ENCODE results near the gene ENC1.

The ENC1 gene

DNA sequence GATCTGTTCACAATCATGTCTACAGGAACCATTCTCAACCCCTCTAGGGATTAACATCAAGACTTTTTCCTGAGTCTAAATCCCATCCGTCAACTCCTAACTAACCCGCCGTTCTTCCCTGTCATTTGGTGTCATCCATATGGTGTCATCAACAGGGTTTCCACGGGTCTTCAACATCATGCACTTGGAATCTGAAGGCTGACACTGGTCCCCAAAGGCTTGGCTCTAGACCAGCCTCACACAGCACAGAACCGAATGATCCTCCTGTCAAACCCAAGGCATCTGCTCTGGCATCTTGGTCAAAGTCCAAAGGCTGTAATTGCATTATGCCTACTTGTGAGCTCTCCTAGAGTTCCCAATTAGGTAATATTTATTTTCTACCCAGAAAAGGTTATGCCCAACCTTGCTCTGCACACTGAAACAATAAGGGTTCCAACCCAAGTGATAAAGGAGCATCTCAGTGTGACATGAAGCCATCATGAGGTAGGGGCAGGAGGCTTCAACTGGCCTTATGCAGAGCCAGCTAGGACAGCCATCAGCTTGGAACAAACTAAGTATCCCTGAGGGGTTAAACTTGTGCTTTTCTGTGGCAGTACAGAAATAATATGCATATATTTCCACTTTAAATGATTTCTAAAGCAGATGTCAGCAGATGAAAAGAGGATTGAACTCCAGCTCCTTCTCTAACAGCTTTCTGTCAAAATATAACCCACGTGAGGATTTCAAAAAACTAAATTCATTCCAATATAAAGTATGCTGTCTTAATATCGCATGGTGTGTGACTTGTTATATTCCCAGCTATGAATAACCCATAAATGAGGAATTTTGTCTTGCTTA lies 13.9 kb downstream of the ENC1 start:
- Histone ChIP-seq H3K4me3 (ENCODE audit: low read depth in 1 of 2, low read length in 1 of 2) (no peak overlapping the region), H3K36me3 (peaks cover 10% of the 10 kb centered on the region), H3K4me1 (ENCODE audit: control insufficient read depth in 1 of 2, insufficient read depth in 1 of 2, low read depth in 1 of 2, low read length in 1 of 2) (peaks cover 0 to under 1% of the 10 kb centered on the region in 2 experiments), H3K27ac (no peak overlapping the region), H3K27me3 (no peaks in the 10 kb centered on the region), H3K9me3 (no peaks in the 10 kb centered on the region)
- TF ChIP-seq, protein P1, sequence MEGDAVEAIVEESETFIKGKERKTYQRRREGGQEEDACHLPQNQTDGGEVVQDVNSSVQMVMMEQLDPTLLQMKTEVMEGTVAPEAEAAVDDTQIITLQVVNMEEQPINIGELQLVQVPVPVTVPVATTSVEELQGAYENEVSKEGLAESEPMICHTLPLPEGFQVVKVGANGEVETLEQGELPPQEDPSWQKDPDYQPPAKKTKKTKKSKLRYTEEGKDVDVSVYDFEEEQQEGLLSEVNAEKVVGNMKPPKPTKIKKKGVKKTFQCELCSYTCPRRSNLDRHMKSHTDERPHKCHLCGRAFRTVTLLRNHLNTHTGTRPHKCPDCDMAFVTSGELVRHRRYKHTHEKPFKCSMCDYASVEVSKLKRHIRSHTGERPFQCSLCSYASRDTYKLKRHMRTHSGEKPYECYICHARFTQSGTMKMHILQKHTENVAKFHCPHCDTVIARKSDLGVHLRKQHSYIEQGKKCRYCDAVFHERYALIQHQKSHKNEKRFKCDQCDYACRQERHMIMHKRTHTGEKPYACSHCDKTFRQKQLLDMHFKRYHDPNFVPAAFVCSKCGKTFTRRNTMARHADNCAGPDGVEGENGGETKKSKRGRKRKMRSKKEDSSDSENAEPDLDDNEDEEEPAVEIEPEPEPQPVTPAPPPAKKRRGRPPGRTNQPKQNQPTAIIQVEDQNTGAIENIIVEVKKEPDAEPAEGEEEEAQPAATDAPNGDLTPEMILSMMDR (IDR thresholded peaks at IDR 0.05): no peak

DNA sequence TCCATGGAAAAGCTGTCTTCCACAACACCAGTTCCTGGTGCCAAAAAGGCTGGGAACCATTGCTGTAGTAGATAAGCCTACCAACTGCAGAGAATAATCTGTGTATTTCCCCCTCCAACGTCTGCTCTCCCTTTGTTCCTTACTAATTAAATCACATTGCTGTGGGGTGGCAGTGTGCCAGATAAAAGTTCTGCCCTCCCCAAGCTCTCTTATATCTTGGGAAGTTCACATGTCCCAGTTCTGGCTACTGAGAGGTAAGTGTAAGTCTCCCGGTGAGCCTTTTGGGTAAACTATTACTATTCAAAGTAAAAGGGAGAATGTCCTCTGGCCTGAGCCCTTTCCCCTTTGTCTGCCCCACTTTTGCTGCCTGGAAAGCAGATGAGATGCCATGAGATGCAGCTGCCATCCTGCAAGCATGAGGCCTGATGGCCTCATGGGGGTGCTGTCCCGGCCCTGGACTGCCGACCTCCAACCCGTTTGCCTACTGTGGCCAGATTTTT lies 14.7 kb downstream of the ENC1 start:
- Histone ChIP-seq H3K36me3 (peaks cover 10% of the 10 kb centered on the region), H3K4me3 (ENCODE audit: low read depth in 1 of 2, low read length in 1 of 2) (no peak overlapping the region), H3K27me3 (no peaks in the 10 kb centered on the region), H3K4me1 (ENCODE audit: control insufficient read depth in 1 of 2, insufficient read depth in 1 of 2, low read depth in 1 of 2, low read length in 1 of 2) (no peaks in the 10 kb centered on the region), H3K27ac (no peak overlapping the region), H3K9me3 (no peaks in the 10 kb centered on the region)
- TF ChIP-seq, protein P1 (IDR thresholded peaks at IDR 0.05): no peak

DNA sequence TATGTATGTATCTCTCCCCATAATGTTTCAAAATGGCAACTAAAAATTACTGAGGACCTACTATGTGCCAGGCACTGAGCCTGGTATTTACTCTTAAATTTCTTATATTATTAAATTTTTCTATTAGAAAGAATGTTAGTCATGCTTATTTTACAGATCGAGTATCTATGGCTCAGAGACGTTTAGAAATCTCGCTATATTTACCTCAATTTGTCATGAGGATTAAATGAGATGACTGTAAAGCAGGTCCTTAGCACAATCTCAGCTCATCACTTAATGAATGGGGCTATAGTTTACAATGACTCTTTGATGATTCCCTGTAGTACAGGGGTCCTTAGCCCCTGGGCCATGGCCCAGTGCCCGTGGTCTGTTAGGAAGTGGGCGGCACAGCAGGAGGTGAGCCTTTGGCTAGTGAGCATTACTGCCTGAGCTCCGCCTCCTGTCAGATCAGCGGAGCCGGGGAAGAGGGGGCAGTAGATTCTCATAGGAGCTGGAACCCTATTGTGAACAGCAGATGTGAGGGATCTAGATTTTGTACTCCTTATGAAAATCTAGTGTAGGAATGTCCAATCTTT lies 15.5 kb downstream of the ENC1 start:
- H3K4me1 ChIP-seq (ENCODE audit: control insufficient read depth in 1 of 2, insufficient read depth in 1 of 2, low read depth in 1 of 2, low read length in 1 of 2): no peaks in the 10 kb centered on the region
- H3K27me3 ChIP-seq: no peaks in the 10 kb centered on the region
- TF ChIP-seq, protein P1 (IDR thresholded peaks at IDR 0.05): no peak
- H3K27ac ChIP-seq: no peak overlapping the region
- peaks cover 10% of the 10 kb centered on the region for H3K36me3 ChIP-seq
- no peaks in the 10 kb centered on the region for H3K9me3 ChIP-seq
- no peak overlapping the region for H3K4me3 ChIP-seq (ENCODE audit: low read depth in 1 of 2, low read length in 1 of 2)

DNA sequence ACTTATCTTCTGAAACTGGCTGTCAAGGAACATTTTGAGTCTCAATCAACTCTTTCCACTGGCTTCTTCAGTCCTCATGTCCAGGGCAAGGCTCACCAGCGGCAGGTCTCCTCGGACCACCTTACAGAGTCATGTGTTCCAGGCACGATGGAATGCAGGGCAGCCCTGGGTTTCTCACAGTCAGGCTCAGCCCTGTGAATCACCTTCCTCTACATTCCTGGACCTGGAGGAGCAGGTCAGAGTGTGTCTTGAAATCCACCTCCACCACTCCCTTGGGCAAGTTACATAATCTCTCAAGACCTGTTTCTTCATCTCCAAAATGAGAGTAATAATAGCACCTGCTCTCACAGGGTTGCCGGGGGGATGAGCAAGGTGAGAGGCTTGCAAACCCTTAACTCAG lies 16.0 kb downstream of the ENC1 start:
- TF ChIP-seq, protein P1 (IDR thresholded peaks at IDR 0.05): no peak
- no peak overlapping the region for H3K27ac ChIP-seq

DNA sequence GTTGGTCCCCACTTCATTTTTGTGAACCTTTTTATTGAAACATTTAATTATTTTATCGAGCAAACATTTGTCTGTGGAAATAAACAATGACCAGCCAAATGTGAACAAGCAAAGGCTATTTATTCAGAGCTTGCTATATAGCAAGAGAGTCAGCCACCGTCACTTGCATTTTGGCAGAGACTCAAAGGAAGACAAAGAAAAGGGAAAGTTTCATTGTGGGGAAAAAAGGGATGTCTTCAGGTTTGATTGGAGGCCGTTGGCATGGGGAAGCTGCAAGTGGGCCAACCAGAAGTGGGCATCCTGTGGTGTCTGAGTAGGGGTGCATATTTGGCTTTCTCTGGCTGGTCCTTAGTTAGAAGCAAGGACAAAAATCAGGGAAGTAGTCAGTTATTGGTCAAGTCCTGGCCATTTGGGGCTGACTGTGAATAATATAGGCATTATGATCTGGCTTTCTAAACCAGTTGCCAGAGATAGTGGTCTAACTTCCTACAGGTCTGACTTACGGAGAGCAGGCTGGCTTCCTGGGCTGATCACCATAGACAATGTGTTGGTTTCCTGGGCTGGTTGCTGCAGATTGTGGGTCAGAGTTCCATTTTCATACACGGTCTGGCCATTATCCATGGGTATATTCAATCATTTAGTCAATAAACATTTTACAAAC lies 16.6 kb downstream of the ENC1 start:
- no peak overlapping the region for H3K27ac ChIP-seq
- TF ChIP-seq, protein P1 (IDR thresholded peaks at IDR 0.05): no peak
- no peaks in the 10 kb centered on the region for H3K9me3 ChIP-seq
- no peaks in the 10 kb centered on the region for H3K27me3 ChIP-seq
- H3K4me1 ChIP-seq (ENCODE audit: control insufficient read depth in 1 of 2, insufficient read depth in 1 of 2, low read depth in 1 of 2, low read length in 1 of 2): no peaks in the 10 kb centered on the region
- H3K36me3 ChIP-seq: peaks cover 1% of the 10 kb centered on the region
- H3K4me3 ChIP-seq (ENCODE audit: low read depth in 1 of 2, low read length in 1 of 2): no peak overlapping the region

More for the DNA sequence above, 16.0 kb downstream of the ENC1 start:
- Histone ChIP-seq H3K9me3 (no peaks in the 10 kb centered on the region), H3K4me3 (ENCODE audit: low read depth in 1 of 2, low read length in 1 of 2) (no peak overlapping the region), H3K27me3 (no peaks in the 10 kb centered on the region), H3K36me3 (peaks cover 8% of the 10 kb centered on the region), H3K4me1 (ENCODE audit: control insufficient read depth in 1 of 2, insufficient read depth in 1 of 2, low read depth in 1 of 2, low read length in 1 of 2) (no peaks in the 10 kb centered on the region)
